Umbilical cord (tissue), 2 donors: ENCODE data around the gene SWSAP1. TPM values are rescaled to one million over a fixed set of nuclear protein-coding genes. Genes with fewer than 3 reads are reported as not detected.
"Not testable (repeated sequence)": the region's sequence is repeated elsewhere in the genome, so short reads cannot be mapped to it uniquely, and the experiment has no call there.

ENCODE experiments used
- DNase-seq: peaks from one replicate; pipeline ENCODE4 v3.0.0-alpha.2; 2015; ENCODE audit warnings: low spot score
- total RNA-seq: library from RNA; depleted of rRNA; stranded (reverse); fragments of >200 nt; gene quantifications from one replicate; pipeline ENCODE4 v1.2.3, GENCODE V29; 2014; ENCODE audit warnings: low replicate concordance; ENCODE audit not compliant: insufficient read depth

SWSAP1 gene
- total RNA-seq, 1 donor from 2014 or later: 0.48 TPM

- DNase-seq: not testable (repeated sequence)
Observed at GRCh38 chr19:11354102-11354501, 20.4 kb upstream of the SWSAP1 start.

- peak; percentile 91 for DNase-seq
Observed at GRCh38 chr19:11355160-11356073, 19.0 kb upstream of the SWSAP1 start, which contains the start of gene PLPPR2. Gene PLPPR2 (plus strand): TSS chr19:11355432. CDS start chr19:11357674, 2,242 bp downstream.

DNA sequence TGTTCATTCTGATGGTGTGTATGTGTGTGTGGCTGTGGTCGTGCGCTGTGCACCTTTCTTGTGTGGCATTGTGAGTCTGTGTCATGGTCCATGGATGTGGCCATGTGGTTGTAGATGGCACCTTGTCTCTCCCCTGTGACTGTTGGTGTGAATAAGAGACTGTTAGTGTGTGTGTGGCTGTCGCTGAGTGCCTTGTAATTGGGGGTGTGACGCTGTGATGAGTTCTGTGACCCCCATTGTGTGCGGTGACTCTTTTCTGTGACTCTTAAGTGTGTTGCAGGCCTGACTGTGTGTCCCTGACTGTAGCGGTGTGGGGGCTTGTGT, 18.4 kb upstream of the SWSAP1 start:
- no peak for DNase-seq

- DNase-seq: no peak
Observed at GRCh38 chr19:11356676-11357550, 17.6 kb upstream of the SWSAP1 start.

DNA sequence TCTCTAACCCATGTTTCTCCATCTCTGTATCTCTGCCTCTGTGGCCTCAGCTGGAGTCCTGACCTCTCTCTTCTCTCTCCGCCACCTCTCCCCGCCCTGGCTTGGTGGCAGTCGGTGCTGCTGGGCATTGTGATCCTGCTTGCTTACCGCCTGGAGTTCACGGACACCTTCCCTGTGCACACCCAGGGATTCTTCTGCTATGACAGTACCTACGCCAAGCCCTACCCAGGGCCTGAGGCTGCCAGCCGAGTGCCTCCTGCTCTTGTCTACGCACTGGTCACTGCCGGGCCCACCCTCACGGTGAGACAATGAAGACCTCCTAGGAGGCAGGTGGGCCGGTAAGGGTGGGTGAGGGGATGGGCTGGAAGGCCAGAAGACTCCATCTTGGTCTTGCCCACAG, 15.0 kb upstream of the SWSAP1 start:
- no peak for DNase-seq

GRCh38 chr19:11361037-11361770, 13.3 kb upstream of the SWSAP1 start:
- no peak for DNase-seq

GRCh38 chr19:11361771-11362731, 12.4 kb upstream of the SWSAP1 start:
- DNase-seq: no peak

DNA sequence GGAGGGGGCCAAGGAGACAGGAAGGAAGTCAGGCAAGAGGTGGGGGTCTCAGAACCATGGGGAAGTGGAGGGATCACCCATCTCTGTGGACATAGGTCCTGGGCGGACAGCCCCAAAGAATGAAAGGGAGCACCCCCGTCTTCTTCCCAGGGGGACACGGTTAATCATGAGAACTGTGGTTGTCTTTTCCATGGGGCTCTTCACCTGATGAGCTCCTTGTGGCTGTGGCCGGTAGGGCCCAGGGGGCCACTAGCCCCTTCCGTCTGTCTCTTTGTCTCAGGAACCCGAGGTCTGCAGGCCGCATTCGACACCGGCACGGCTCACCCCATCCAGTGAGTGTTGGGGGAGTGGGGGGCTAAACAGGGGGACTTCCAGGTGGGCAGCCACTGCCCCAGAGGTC, 10.6 kb upstream of the SWSAP1 start:
- no peak for DNase-seq

GRCh38 chr19:11364296-11364904, 10.1 kb upstream of the SWSAP1 start:
- no peak for DNase-seq

DNA sequence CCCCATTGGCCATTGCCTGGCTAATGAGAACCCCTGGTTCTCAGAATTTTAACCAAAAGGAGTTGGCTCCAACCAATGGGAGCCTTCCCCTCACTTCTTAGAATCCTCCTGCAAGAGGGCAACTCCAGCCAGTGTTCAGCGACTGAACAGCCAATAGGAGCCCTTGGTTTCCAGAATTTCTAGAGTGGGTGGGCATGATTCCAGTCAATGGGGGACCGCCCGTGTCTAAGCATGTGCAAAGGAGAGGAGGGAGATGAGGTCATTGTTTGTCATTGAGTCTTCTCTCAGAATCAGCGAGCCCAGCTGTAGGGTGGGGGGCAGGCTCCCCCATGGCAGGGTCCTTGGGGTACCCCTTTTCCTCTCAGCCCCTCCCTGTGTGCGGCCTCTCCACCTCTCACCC, 9.5 kb upstream of the SWSAP1 start:
- DNase-seq: no peak

DNA sequence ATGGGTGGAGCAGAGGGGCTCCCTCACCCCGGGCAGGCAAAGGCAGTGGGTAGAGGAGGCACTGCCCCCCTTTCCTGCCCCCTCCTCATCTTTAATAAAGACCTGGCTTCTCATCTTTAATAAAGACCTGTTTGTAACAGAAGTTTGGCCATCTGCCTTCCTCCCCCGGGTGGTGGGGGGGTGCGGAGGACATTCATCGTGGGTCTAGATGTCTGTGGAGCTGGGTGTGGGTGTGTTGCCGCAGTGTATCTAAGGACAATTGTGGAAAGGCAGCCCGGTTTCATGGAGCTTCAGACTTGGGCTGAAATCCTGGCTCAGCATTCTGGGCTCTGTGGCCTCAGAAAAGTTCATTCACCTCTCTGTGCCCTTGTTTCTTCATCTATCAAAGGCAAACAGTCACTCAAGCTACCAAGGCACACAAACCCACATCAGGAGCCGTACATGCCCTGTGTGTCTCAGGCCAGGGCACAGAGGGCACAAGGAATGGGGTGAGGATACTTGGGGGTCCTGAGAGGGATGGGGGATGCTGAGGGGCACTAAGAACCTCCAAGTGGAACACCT, 8.8 kb upstream of the SWSAP1 start:
- DNase-seq: no peak

GRCh38 chr19:11367528-11367927, 6.9 kb upstream of the SWSAP1 start:
- no peak for DNase-seq

DNA sequence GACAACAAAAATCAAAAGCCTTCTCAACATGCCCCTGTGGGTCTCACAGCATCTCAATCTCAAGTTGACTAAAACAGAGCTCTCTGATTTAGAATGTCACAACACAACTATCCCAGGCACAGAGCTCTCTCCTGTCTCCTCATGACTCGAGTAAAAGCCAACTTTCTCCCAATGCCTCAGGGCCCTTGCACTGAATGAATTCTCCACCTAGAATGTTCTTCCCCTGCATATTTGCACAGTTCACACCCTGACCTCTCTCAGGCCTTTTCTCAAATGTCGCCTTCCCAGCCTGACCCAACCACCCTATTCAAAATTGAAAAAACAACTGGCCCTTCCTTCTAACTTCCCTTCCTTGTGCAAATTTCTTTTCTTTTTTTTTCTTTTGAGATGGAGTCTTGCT, 3.7 kb upstream of the SWSAP1 start:
- DNase-seq: no peak

DNA sequence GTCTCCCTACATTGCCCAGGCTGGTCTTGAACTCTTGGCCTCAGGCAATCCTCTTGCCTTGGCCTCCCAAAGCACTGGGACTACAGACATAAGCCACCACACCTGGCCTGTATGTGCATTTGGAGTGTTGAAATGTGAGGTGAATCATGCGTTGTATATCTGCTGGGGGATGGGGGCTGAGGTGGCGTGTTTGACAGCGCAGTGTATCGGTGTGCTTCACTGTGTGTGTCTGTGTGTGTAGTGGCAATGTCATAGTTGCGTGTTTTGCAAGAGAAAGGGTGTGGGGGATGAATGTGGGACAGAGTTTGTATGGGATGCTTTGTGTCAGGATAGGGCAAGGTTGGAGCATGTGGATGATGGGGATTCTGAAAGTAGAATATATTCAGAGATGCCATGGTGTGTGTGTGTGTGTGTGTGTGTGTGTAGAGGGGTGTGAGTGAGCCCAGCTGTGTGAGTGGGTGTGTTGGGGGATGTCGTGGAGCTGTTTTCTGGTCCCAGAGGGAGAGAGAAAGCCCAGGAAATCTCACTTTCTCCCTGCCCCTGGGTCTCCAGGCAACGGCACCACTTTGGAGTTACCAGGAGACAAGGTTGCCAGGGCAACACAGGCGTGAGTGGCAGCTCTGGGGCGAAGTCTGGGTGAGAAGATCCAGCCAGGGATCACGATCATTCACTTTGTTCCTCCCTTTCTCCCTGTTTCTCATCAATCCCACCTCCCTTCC, 1.1 kb upstream of the SWSAP1 start:
- peak; percentile 74 for DNase-seq

DNA sequence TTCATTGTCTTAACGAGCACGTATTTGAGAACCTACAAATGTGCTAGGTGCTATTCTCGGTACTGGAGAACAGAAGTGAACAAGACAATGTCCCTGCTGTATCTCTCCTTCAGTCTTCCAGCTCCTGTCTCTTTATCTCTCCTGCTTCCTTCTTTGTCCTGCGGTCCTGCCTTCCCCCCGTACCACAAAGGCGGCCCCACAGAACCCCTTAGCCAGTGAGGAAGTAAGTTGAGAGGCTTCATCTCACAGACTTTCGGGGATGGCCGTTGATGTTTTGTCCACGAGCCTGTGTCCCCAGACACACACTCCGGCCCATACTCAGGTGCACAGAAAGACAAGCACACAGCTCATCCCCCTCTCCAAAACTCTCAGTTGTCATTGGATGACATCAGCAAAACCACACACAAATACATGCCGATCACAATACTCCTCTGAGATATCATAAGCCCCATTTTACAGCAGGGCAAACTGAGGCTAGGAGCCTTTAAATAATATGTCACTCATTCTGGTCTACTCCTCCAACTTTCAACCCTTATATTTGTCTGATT, 507 bp upstream of the SWSAP1 start:
- DNase-seq: no peak

GRCh38 chr19:11375143-11375948, 880 bp downstream of the SWSAP1 start:
- peak; percentile 78 for DNase-seq

GRCh38 chr19:11377237-11377636, 2.8 kb downstream of the SWSAP1 start:
- peak; percentile 87 for DNase-seq

DNA sequence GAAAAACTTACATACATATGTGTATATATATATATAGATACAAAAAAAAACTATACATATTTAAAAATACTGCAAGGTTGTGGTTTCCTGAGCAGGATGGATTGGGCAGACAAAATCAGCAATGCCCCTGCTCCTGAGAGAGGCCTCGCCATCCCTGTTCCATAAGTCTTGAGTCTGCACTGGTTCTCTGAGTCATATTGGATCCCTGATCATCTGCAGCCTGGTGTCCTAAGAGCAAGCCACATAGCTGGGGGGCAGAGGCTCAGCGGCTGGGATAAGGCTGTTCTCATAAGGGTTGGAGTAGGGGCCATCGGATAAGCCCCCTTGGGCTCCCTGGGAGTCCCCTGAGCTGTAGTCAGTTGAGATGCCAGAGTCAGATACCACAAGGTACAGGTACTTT, 3.3 kb downstream of the SWSAP1 start:
- DNase-seq: no peak
